Neural cell (in vitro differentiated cells): ENCODE measurements around the gene STARD10. TPM values are rescaled to one million over a fixed set of nuclear protein-coding genes. Genes with fewer than 3 reads are reported as not detected.

ENCODE experiments used
- H2AFZ ChIP-seq: fragments of 200-600, 300-800 bp; sonication (generic), shearing (Covaris generic); 2 replicates; pipeline ENCODE4 v1.6.0; 2014; ENCODE audit warnings: low read depth, mild to moderate bottlenecking, antibody characterized with exemption, low read length, moderate library complexity
- H3F3A ChIP-seq: fragments of 200-600 bp; shearing (Covaris generic); 2 replicates; pipeline ENCODE4 v1.6.1; 2016; ENCODE audit warnings: mild to moderate bottlenecking, moderate library complexity, mixed read lengths, antibody characterized with exemption, low read length; ENCODE audit not compliant: insufficient read depth, poor library complexity, severe bottlenecking
- H3K27ac ChIP-seq: fragments of 200-600, 300-800 bp; sonication (generic), shearing (Covaris generic); 2 replicates; pipeline ENCODE4 v1.5.1; 2014; ENCODE audit warnings: mild to moderate bottlenecking, low read length, moderate library complexity
- H3K27me3 ChIP-seq: fragments of 300-800, 200-600 bp; sonication (generic), shearing (Covaris generic); 2 replicates; pipeline ENCODE4 v1.6.0; 2014; ENCODE audit warnings: mild to moderate bottlenecking, low read depth, low read length, moderate library complexity; ENCODE audit not compliant: insufficient read depth
- H3K36me3 ChIP-seq: fragments of 300-800, 200-600 bp; sonication (generic), shearing (Covaris generic); 2 replicates; pipeline ENCODE4 v1.5.1; 2014; ENCODE audit warnings: mild to moderate bottlenecking, antibody characterized with exemption, low read length, moderate library complexity; ENCODE audit not compliant: insufficient read depth
- H3K4me2 ChIP-seq: fragments of 300-800, 200-600 bp; sonication (generic), shearing (Covaris generic); 2 replicates; pipeline ENCODE4 v1.6.0; 2014; ENCODE audit warnings: mild to moderate bottlenecking, low read length
- H3K4me3 ChIP-seq: fragments of 300-800, 200-600 bp; sonication (generic), shearing (Covaris generic); 2 replicates; pipeline ENCODE4 v1.5.1; 2014; ENCODE audit warnings: mild to moderate bottlenecking, low read length, moderate library complexity
- H3K79me2 ChIP-seq: fragments of 200-600 bp; shearing (Covaris generic); replicated peaks from 2 replicates; pipeline ENCODE4 v1.6.0; 2014; ENCODE audit warnings: mild to moderate bottlenecking, low read length, moderate library complexity; ENCODE audit not compliant: insufficient read depth
- H3K9ac ChIP-seq: fragments of 300-800, 200-600 bp; sonication (generic), shearing (Covaris generic); 2 replicates; pipeline ENCODE4 v1.6.1; 2016; ENCODE audit warnings: mild to moderate bottlenecking, low read length, mixed read lengths
- H3K9me2 ChIP-seq: fragments of 200-600 bp; shearing (Covaris generic); 2 replicates; pipeline ENCODE4 v1.6.1; 2016; ENCODE audit warnings: mild to moderate bottlenecking, low read length, mixed read lengths; ENCODE audit not compliant: insufficient read depth
- H3K9me3 ChIP-seq: fragments of 200-600, 300-800 bp; sonication (generic), shearing (Covaris generic); 2 replicates; pipeline ENCODE4 v1.6.1; 2016; ENCODE audit warnings: mild to moderate bottlenecking, mixed run types, low read length, moderate library complexity, mixed read lengths
- H4K20me1 ChIP-seq: fragments of 200-600 bp; shearing (Covaris generic); 2 replicates; pipeline ENCODE4 v1.6.1; 2016; ENCODE audit warnings: mild to moderate bottlenecking, mixed run types; ENCODE audit not compliant: insufficient read depth
- CTCF ChIP-seq: fragments of 450-650 bp; IDR thresholded peaks from 2 replicates; pipeline ENCODE4 v1.5.1; 2014; ENCODE audit warnings: antibody characterized with exemption, mild to moderate bottlenecking, moderate library complexity; ENCODE audit not compliant: poor library complexity, severe bottlenecking
- EP300 ChIP-seq: fragments of 450-650 bp; conservative IDR thresholded peaks from 2 replicates; pipeline ENCODE4 v1.6.1; 2014; ENCODE audit warnings: antibody characterized with exemption, mild to moderate bottlenecking, moderate library complexity; ENCODE audit not compliant: poor library complexity, severe bottlenecking
- EZH2 ChIP-seq: fragments of 200-600, 300-800 bp; shearing (Covaris generic), sonication (generic); IDR thresholded peaks from 2 replicates; pipeline ENCODE4 v1.6.1; 2014; ENCODE audit warnings: antibody characterized with exemption, low read length, borderline replicate concordance, mild to moderate bottlenecking; ENCODE audit not compliant: insufficient read depth, poor library complexity, severe bottlenecking
- MXI1 ChIP-seq: fragments of 450-650 bp; conservative IDR thresholded peaks from 2 replicates; pipeline ENCODE4 v1.6.1; 2014; ENCODE audit warnings: antibody characterized with exemption, mild to moderate bottlenecking; ENCODE audit not compliant: poor library complexity, severe bottlenecking
- POLR2AphosphoS5 ChIP-seq: IDR thresholded peaks from 2 replicates; pipeline ENCODE4 v1.6.1; 2012
- RAD21 ChIP-seq: fragments of 450-650 bp; conservative IDR thresholded peaks from 2 replicates; pipeline ENCODE4 v1.6.1; 2014; ENCODE audit warnings: antibody characterized with exemption, mild to moderate bottlenecking, moderate library complexity
- SMC3 ChIP-seq: fragments of 450-650 bp; conservative IDR thresholded peaks from 2 replicates; pipeline ENCODE4 v1.6.1; 2014; ENCODE audit warnings: antibody characterized with exemption, mild to moderate bottlenecking, moderate library complexity; ENCODE audit not compliant: poor library complexity
- TAF1 ChIP-seq: IDR thresholded peaks from 2 replicates; pipeline ENCODE4 v1.6.1; 2012; ENCODE audit warnings: low read depth
- polyA plus RNA-seq: library from polyadenylated mRNA; depleted of rRNA; stranded (reverse); fragments of >200 nt; gene quantifications from 2 replicates; pipeline ENCODE4 v1.2.3, GENCODE V29; 2014
- TF ChIP-seq, protein P1 (sequence below): IDR thresholded peaks from 2 replicates; pipeline ENCODE4 v1.6.1; 2012; ENCODE audit warnings: borderline replicate concordance

STARD10 gene
- polyA plus RNA-seq, 1 donor from 2014 or later, result 29.0 TPM

DNA sequence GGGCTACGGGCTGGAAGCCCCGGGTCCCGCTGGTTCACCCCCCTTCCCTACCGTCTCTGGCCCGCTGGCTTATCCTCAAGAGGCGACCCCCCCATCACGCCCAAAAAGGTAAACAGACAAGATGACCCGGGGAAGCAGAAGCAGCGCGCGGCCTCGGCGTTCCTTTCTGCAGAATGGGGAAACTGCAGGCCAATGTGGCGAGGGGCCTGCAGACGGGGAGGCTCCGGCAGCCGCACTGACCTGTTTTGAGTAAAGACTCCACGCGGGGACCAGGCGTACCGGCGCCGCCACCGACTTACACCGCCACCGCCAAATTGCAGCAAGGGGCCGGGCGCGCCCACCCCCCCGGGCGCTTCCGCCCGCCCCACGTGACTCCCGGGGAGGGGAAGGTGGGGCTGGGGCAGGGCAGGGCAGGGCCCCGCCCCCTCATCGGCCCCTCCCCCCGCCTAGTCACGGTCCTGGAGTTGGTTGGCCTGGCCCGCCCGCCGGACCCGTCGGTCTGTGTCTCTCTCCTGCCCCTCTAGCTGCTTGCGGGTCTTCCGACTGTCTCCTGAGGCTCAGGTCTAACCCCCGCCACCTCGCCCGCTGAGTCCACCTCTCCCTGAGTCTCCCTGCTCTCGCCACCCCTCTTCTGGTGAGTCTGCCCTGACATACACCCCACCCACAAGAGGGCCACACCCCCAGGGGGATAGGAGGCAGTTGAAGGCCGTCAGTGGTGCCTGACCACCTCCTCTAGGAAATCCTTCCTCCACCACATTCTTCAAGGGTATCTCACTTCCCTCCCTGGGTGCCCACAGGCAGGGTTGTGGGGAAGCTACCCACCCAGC lies 41.5 kb downstream of the STARD10 start, which contains the start of gene ARAP1:
ARAP1 (minus strand) TSS at position 321 of the 827 bp plus-strand sequence. CDS start 25,280 bp downstream, outside the sequence.
- Histone ChIP-seq H3K36me3 (no peaks in the 10 kb centered on the region), H4K20me1 (no peaks in the 10 kb centered on the region), H3K9me3 (no peaks in the 10 kb centered on the region), H3F3A (no peaks in the 10 kb centered on the region), H3K9ac (no peak within 1 kb of the TSS), H3K4me2 (no peak within 1 kb of the TSS), H2AFZ (no peak within 1 kb of the TSS), H3K79me2 (no peaks in the 10 kb centered on the region), H3K4me3 (no peak within 1 kb of the TSS), H3K27me3 (no peaks in the 10 kb centered on the region), H3K27ac (no peak within 1 kb of the TSS), H3K9me2 (no peaks in the 10 kb centered on the region)
- TF ChIP-seq RAD21 (no peak), MXI1 (no peak), CTCF (no peak), EZH2 (no peak), POLR2AphosphoS5 (no peak), EP300 (no peak)
- TF ChIP-seq, protein P1, sequence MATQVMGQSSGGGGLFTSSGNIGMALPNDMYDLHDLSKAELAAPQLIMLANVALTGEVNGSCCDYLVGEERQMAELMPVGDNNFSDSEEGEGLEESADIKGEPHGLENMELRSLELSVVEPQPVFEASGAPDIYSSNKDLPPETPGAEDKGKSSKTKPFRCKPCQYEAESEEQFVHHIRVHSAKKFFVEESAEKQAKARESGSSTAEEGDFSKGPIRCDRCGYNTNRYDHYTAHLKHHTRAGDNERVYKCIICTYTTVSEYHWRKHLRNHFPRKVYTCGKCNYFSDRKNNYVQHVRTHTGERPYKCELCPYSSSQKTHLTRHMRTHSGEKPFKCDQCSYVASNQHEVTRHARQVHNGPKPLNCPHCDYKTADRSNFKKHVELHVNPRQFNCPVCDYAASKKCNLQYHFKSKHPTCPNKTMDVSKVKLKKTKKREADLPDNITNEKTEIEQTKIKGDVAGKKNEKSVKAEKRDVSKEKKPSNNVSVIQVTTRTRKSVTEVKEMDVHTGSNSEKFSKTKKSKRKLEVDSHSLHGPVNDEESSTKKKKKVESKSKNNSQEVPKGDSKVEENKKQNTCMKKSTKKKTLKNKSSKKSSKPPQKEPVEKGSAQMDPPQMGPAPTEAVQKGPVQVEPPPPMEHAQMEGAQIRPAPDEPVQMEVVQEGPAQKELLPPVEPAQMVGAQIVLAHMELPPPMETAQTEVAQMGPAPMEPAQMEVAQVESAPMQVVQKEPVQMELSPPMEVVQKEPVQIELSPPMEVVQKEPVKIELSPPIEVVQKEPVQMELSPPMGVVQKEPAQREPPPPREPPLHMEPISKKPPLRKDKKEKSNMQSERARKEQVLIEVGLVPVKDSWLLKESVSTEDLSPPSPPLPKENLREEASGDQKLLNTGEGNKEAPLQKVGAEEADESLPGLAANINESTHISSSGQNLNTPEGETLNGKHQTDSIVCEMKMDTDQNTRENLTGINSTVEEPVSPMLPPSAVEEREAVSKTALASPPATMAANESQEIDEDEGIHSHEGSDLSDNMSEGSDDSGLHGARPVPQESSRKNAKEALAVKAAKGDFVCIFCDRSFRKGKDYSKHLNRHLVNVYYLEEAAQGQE, result no peak

DNA sequence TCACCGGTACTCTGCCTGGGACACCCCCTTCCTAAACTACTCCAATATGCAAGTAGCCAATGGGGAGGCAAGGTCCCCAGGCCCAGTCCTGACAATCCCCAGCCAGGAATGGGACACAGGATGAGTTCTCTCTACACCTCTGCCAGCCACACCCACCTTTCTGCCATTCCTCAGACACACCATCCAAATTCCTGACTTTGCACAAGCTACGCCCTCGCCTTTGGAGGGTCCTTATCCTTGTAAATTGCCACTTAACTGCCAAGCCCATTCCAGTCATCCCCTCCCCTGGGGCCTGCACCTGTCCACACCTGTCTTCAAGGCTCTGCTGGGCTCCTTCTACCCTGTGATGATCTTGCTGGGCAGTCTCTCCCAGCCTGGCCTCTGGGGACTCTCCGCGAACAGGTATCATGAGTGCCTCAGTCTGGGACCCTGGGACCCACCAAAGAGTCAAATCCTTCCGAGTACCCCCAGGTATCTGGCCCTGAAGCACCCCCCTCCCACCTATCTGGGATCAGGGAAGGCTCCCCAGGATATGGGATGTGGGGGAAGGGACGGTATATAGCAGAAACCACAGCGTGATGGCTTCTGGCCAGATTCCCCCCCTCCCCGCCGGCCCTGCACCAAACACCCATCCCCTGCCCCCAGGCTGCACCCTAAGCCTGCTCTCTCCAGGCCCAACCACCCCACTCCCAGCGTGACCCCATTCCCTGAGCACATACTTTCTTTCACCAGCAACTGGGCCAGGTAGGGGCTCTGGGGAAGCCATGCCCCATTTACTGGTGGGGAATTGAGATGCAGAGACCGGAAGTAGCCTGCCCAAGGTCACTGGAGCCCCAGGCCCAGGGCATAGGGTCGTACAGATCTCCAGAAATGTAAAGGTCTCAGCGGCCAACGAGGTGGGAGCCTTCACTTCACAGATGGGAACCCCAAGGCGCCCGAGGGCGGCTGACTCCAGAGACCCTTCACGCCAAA lies 42.4 kb downstream of the STARD10 start:
- H2AFZ ChIP-seq, result no peak overlapping the region
- no peaks in the 10 kb centered on the region for H3K9me3 ChIP-seq
- no peaks in the 10 kb centered on the region for H3K79me2 ChIP-seq
- TF ChIP-seq EP300 (no peak), POLR2AphosphoS5 (no peak), RAD21 (no peak), TAF1 (no peak), CTCF (no peak), EZH2 (no peak), MXI1 (no peak), SMC3 (no peak)
- TF ChIP-seq, protein P1, result no peak
- H3K27me3 ChIP-seq, result no peaks in the 10 kb centered on the region
- no peaks in the 10 kb centered on the region for H4K20me1 ChIP-seq
- no peaks in the 10 kb centered on the region for H3F3A ChIP-seq
- no peak overlapping the region for H3K27ac ChIP-seq
- no peaks in the 10 kb centered on the region for H3K9me2 ChIP-seq
- H3K36me3 ChIP-seq, result no peaks in the 10 kb centered on the region
- H3K4me2 ChIP-seq, result no peak overlapping the region
- no peak overlapping the region for H3K9ac ChIP-seq
- no peak overlapping the region for H3K4me3 ChIP-seq
